GM12873 (cell line): ENCODE results near the gene PRKCE.

ENCODE experiments used
- TF ChIP-seq, protein P1 (sequence below): IDR thresholded peaks from 2 replicates; pipeline ENCODE4 v1.5.1; 2012; ENCODE audit warnings: low read depth, mild to moderate bottlenecking, moderate library complexity, low read length, control low read depth; ENCODE audit not compliant: insufficient read depth; ENCODE audit errors: missing control alignments

The PRKCE gene

DNA sequence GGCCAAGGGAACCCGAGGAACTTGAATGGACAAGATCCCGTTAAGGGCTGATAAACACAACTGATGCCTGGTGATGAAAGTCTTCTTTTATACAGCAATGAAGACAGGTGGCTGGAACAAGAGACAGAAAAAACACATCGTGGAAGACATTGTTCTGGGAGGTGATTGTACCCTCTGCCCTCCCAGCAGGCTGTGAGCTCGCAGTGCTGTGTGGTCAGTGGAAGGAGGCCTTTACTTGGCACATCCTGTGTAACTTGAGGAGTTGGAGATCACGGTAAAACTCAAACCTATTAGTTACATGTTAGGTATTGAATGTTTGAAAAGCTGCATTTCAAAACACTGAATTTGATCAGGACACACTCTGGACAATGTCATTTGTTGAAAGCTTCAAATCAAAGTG lies 395.8 kb downstream of the PRKCE start:
- TF ChIP-seq, protein P1, sequence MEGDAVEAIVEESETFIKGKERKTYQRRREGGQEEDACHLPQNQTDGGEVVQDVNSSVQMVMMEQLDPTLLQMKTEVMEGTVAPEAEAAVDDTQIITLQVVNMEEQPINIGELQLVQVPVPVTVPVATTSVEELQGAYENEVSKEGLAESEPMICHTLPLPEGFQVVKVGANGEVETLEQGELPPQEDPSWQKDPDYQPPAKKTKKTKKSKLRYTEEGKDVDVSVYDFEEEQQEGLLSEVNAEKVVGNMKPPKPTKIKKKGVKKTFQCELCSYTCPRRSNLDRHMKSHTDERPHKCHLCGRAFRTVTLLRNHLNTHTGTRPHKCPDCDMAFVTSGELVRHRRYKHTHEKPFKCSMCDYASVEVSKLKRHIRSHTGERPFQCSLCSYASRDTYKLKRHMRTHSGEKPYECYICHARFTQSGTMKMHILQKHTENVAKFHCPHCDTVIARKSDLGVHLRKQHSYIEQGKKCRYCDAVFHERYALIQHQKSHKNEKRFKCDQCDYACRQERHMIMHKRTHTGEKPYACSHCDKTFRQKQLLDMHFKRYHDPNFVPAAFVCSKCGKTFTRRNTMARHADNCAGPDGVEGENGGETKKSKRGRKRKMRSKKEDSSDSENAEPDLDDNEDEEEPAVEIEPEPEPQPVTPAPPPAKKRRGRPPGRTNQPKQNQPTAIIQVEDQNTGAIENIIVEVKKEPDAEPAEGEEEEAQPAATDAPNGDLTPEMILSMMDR = no peak

DNA sequence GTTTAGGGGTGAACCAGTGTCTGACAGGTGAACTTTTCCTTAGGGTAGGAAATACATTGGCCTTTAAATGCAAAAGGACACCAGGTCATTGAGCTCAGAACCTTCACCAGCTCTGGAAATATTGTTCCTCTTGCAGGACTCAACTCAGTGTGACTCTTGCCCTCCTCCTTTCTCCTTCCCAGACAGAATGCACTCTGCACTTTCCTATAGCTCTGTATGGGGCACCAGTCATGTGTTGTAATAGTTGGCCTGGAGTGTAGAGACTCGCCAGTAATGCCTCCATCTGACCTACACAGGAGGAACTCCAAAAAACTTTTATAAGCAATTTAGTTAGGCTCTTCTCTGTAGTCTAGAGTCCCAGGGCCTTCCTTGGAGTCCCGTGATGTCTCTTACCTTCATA lies 397.2 kb downstream of the PRKCE start:
- TF ChIP-seq, protein P1 = no peak

DNA sequence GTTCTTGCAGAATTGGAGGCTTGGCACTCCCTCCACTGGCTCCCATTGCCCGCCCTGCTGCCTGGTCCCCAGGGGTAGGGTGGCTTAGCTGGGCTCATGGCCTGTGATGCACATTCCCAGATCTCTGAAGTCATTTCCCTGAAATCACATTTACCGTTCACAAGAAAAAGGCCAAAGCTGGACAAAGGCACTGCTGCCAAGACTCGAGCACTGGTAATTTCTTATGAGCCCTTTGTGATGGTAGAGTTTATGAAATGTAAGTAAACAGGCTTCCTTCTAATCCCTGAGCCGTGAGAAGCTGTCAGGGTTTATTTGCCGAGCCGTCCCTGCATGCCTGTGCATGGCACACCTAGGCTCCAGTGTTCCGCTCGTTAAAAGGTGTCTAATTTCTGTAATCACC lies 398.6 kb downstream of the PRKCE start:
- TF ChIP-seq, protein P1 = no peak

DNA sequence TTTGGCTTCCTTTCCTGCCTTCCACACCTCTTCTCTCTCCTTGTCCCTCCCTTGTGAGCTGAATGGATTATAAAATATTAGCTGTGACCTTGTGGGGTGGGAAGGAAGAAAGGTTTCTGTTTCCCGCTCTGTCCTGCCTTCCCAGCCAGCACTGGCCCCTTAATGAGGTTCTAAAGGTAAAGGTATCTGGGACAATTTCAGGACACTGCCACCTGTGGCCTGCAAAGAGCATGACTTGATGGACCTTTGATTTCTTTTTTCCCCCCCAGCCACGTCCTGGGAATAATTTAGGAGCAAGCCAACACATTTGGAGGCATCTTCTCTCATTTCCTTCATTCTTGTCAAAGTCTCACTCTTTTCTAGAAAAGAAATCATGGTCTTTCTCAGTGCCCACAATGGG lies 399.0 kb downstream of the PRKCE start:
- TF ChIP-seq, protein P1 = peak; percentile 21

DNA sequence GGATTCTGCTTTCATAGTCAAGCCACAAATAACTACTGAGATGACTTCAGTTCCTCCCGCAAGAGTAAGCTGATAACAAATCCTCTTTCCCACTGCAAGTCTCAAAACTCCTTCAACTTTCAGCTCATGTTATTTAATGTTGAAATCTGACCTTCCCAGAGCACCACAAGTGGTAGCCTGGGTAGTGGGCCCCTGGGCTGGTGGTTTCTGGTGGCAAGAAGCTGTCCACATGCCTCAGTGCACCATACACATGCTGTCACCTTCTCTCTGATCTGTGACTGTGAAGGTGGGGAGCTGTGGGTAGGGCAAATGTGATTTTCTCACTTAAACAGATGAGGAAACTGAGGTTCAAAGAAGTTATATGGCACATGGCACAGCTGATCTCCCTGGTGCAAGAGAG lies 399.6 kb downstream of the PRKCE start:
- TF ChIP-seq, protein P1 = no peak

DNA sequence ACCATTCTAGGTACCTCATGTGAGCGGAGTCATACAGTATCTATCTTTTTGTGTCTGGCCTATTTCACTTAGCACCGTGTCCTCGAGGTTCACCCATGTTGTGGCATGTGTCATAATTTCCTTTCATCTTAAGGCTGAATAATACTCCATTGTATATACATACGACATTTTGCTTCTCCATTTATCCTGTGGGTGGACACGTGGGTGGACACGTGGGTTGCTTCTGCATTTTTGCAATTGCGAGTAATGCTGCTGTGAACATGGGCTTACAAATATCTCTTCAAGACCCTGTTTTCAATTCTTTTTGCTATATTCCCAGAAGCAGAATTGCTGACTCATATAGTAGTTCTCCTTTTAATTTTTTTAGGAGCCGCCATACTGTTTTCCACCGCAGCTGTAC lies 402.1 kb downstream of the PRKCE start:
- TF ChIP-seq, protein P1 = no peak

DNA sequence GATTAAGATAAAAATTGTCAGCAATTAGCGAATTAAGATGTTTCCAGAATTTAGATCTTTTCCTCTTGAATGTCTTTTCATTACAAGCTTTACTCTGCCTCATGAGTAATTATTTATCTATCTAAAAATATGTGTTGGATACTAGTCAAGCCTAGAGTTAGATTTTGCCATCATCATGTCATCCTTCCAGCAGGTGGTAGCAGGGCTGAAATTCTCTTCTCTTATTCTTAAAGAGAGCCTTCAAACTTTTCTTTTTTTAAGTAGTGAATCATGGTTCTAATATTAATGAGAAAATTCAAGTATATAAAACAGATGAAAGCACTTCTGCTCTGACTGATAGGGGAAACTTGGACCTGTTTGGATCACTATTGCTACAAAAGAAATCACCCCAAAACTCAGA lies 405.1 kb downstream of the PRKCE start:
- TF ChIP-seq, protein P1 = no peak
